ENCODE measurements around the gene DVL3.

DNA sequence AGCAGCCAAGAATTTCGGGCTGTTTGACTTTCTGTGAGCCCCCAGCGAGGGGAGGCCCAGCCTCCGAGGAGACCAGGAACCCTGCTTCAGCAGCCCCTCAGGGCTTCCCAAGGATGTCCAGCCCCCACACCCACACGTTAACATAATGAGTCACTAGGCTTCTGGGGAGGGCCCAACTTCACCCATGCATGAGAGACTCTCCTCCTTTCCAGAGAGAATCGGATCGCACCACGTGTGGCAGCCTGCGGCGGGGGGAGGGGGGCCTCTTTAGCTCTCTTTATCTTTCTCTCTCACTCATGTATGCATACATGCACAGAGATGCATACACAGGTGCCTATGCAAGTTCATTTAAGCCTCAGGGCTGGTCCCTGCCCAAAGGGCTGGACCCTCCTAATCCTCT is 16.4 kb downstream of the DVL3 start:
- TF ChIP-seq SP1 (IDR thresholded peaks at IDR 0.05; ENCODE audit: low read depth) = no peak
- TF ChIP-seq, protein P1, sequence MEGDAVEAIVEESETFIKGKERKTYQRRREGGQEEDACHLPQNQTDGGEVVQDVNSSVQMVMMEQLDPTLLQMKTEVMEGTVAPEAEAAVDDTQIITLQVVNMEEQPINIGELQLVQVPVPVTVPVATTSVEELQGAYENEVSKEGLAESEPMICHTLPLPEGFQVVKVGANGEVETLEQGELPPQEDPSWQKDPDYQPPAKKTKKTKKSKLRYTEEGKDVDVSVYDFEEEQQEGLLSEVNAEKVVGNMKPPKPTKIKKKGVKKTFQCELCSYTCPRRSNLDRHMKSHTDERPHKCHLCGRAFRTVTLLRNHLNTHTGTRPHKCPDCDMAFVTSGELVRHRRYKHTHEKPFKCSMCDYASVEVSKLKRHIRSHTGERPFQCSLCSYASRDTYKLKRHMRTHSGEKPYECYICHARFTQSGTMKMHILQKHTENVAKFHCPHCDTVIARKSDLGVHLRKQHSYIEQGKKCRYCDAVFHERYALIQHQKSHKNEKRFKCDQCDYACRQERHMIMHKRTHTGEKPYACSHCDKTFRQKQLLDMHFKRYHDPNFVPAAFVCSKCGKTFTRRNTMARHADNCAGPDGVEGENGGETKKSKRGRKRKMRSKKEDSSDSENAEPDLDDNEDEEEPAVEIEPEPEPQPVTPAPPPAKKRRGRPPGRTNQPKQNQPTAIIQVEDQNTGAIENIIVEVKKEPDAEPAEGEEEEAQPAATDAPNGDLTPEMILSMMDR (IDR thresholded peaks at IDR 0.05 in 2 of 3, conservative IDR thresholded peaks at IDR 0.05 in 1 of 3; ENCODE audit: borderline replicate concordance in 1 of 3, insufficient read depth in 1 of 3, low read depth in 2 of 3, low read length in 2 of 3) = no peak
- TF ChIP-seq, protein P2, sequence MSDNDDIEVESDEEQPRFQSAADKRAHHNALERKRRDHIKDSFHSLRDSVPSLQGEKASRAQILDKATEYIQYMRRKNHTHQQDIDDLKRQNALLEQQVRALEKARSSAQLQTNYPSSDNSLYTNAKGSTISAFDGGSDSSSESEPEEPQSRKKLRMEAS (IDR thresholded peaks at IDR 0.05) = no peak
- TF ChIP-seq, protein P3, sequence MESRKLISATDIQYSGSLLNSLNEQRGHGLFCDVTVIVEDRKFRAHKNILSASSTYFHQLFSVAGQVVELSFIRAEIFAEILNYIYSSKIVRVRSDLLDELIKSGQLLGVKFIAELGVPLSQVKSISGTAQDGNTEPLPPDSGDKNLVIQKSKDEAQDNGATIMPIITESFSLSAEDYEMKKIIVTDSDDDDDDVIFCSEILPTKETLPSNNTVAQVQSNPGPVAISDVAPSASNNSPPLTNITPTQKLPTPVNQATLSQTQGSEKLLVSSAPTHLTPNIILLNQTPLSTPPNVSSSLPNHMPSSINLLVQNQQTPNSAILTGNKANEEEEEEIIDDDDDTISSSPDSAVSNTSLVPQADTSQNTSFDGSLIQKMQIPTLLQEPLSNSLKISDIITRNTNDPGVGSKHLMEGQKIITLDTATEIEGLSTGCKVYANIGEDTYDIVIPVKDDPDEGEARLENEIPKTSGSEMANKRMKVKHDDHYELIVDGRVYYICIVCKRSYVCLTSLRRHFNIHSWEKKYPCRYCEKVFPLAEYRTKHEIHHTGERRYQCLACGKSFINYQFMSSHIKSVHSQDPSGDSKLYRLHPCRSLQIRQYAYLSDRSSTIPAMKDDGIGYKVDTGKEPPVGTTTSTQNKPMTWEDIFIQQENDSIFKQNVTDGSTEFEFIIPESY (IDR thresholded peaks at IDR 0.05; ENCODE audit: extremely low read depth, insufficient replicate concordance, low read length) = no peak
- TF ChIP-seq, protein P4, sequence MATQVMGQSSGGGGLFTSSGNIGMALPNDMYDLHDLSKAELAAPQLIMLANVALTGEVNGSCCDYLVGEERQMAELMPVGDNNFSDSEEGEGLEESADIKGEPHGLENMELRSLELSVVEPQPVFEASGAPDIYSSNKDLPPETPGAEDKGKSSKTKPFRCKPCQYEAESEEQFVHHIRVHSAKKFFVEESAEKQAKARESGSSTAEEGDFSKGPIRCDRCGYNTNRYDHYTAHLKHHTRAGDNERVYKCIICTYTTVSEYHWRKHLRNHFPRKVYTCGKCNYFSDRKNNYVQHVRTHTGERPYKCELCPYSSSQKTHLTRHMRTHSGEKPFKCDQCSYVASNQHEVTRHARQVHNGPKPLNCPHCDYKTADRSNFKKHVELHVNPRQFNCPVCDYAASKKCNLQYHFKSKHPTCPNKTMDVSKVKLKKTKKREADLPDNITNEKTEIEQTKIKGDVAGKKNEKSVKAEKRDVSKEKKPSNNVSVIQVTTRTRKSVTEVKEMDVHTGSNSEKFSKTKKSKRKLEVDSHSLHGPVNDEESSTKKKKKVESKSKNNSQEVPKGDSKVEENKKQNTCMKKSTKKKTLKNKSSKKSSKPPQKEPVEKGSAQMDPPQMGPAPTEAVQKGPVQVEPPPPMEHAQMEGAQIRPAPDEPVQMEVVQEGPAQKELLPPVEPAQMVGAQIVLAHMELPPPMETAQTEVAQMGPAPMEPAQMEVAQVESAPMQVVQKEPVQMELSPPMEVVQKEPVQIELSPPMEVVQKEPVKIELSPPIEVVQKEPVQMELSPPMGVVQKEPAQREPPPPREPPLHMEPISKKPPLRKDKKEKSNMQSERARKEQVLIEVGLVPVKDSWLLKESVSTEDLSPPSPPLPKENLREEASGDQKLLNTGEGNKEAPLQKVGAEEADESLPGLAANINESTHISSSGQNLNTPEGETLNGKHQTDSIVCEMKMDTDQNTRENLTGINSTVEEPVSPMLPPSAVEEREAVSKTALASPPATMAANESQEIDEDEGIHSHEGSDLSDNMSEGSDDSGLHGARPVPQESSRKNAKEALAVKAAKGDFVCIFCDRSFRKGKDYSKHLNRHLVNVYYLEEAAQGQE (IDR thresholded peaks at IDR 0.05; ENCODE audit: low read depth) = no peak
